ENCODE measurements around the gene CFAP97D2. TPM values are rescaled to one million over a fixed set of nuclear protein-coding genes. Genes with fewer than 3 reads are reported as not detected.

CFAP97D2 gene
- polyA plus RNA-seq (not detected in 3 replicates), polyA minus RNA-seq (not detected in 3 replicates)
- not detected for polyA plus RNA-seq (2011; ENCODE audit: low read depth)
- not detected in 2 replicates for polyA plus RNA-seq (2011; cell fraction: cytosol; rRNA removed)
- polyA plus RNA-seq (2011; cell fraction: nucleus; rRNA removed), result not detected in 2 replicates
- polyA plus RNA-seq (2012; ENCODE audit: low replicate concordance), result not detected in 2 replicates
- polyA minus RNA-seq (2011; cell fraction: cytosol; rRNA and poly(A)+ RNA removed), result not detected
- not detected in 2 replicates for polyA minus RNA-seq (2011; cell fraction: nucleus; rRNA and poly(A)+ RNA removed)

- no peak within 1 kb of the TSS for H3K27ac ChIP-seq (ENCODE audit: control insufficient read depth, insufficient read depth, low read length)
- no peak within 1 kb of the TSS for H3K9ac ChIP-seq (ENCODE audit: control insufficient read depth, extremely low read depth, insufficient read depth, low read length)
- H2AFZ ChIP-seq (ENCODE audit: control insufficient read depth, low read length), result no peak within 1 kb of the TSS
- no peak within 1 kb of the TSS for H3K4me2 ChIP-seq (ENCODE audit: control insufficient read depth, extremely low read depth, insufficient read depth, low read depth, low read length)
- no peaks in the 10 kb centered on the region for H3K9me3 ChIP-seq (ENCODE audit: control insufficient read depth, low read depth, low read length)
- H3K9me1 ChIP-seq (ENCODE audit: control insufficient read depth, extremely low read depth, insufficient read depth, low read length), result no peaks in the 10 kb centered on the region
- no peaks in the 10 kb centered on the region for H3K36me3 ChIP-seq (ENCODE audit: control insufficient read depth in 2 of 2, extremely low read depth in 1 of 2, insufficient read depth in 2 of 2, low read length in 2 of 2)
- FAIRE-seq (no peak), DNase-seq (ENCODE audit: low read depth, low spot score) (no peak)
- TF ChIP-seq EZH2 (IDR thresholded peaks at IDR 0.05; ENCODE audit: low read length) (no peak), CTCF (optimal IDR thresholded peaks at IDR 0.05 in 1 of 3, IDR thresholded peaks at IDR 0.05 in 1 of 3, conservative IDR thresholded peaks at IDR 0.05 in 1 of 3; ENCODE audit: extremely low read depth in 1 of 3, insufficient read depth in 2 of 3, low read length in 3 of 3) (no peak)
- no peaks in the 10 kb centered on the region for H4K20me1 ChIP-seq (ENCODE audit: control insufficient read depth, extremely low read depth, insufficient read depth, low read length)
- H3K4me3 ChIP-seq (ENCODE audit: control insufficient read depth in 2 of 3, extremely low read depth in 1 of 3, insufficient read depth in 2 of 3, low read depth in 1 of 3, low read length in 3 of 3), result no peak within 1 kb of the TSS
- no peaks in the 10 kb centered on the region for H3K4me1 ChIP-seq (ENCODE audit: control insufficient read depth, extremely low read depth, insufficient read depth, low read length)
- peaks cover 10% of the 10 kb centered on the region for H3K27me3 ChIP-seq (ENCODE audit: control insufficient read depth, extremely low read depth, insufficient read depth, low read length)
- dilution Hi-C loops (cut with MboI; ENCODE audit: extremely low pct_ligation_motif_present, low sequenced_read_pairs), result no loop called here
- no peaks in the 10 kb centered on the region for H3K79me2 ChIP-seq (ENCODE audit: control insufficient read depth, insufficient read depth, low read length)
These were observed at the start of gene CFAP97D2 for GRCh38 chr13:114179087-114179658. Gene CFAP97D2 (plus strand): TSS chr13:114179257. CDS start chr13:114179331, 74 bp downstream.

GRCh38 chr13:114129649-114130062 is 49.4 kb upstream of the CFAP97D2 start:
- dilution Hi-C loops (cut with MboI; ENCODE audit: extremely low pct_ligation_motif_present, low sequenced_read_pairs), result loop anchor here (10.0 kb wide), 1 partner anchor 55 kb away; no protein-coding TSS in a partner anchor
- Histone ChIP-seq H3K4me1 (ENCODE audit: control insufficient read depth, extremely low read depth, insufficient read depth, low read length) (peaks cover 16% of the 10 kb centered on the region), H3K4me2 (ENCODE audit: control insufficient read depth, extremely low read depth, insufficient read depth, low read depth, low read length) (no peak overlapping the region), H3K4me3 (ENCODE audit: control insufficient read depth in 2 of 3, extremely low read depth in 1 of 3, insufficient read depth in 2 of 3, low read depth in 1 of 3, low read length in 3 of 3) (no peak overlapping the region), H3K9ac (ENCODE audit: control insufficient read depth, extremely low read depth, insufficient read depth, low read length) (no peak overlapping the region), H3K9me1 (ENCODE audit: control insufficient read depth, extremely low read depth, insufficient read depth, low read length) (no peaks in the 10 kb centered on the region), H3K27me3 (ENCODE audit: control insufficient read depth, extremely low read depth, insufficient read depth, low read length) (no peaks in the 10 kb centered on the region), H3K27ac (ENCODE audit: control insufficient read depth, insufficient read depth, low read length) (no peak overlapping the region), H3K36me3 (ENCODE audit: control insufficient read depth in 2 of 2, extremely low read depth in 1 of 2, insufficient read depth in 2 of 2, low read length in 2 of 2) (no peaks in the 10 kb centered on the region), H2AFZ (ENCODE audit: control insufficient read depth, low read length) (no peak overlapping the region), H4K20me1 (ENCODE audit: control insufficient read depth, extremely low read depth, insufficient read depth, low read length) (no peaks in the 10 kb centered on the region), H3K79me2 (ENCODE audit: control insufficient read depth, insufficient read depth, low read length) (peaks cover 30% of the 10 kb centered on the region), H3K9me3 (ENCODE audit: control insufficient read depth, low read depth, low read length) (no peaks in the 10 kb centered on the region)
- DNase-seq (ENCODE audit: low read depth, low spot score) (no peak), FAIRE-seq (no peak)
- TF ChIP-seq EZH2 (IDR thresholded peaks at IDR 0.05; ENCODE audit: low read length) (no peak), CTCF (optimal IDR thresholded peaks at IDR 0.05 in 1 of 3, IDR thresholded peaks at IDR 0.05 in 1 of 3, conservative IDR thresholded peaks at IDR 0.05 in 1 of 3; ENCODE audit: extremely low read depth in 1 of 3, insufficient read depth in 2 of 3, low read length in 3 of 3) (no peak)

All from keratinocyte (primary cell).